GM21723 (cell line): ENCODE measurements around the gene LDB1.

Source experiments
- ATAC-seq: cut with Tn5 transposase; IDR thresholded peaks from one replicate; pipeline ENCODE4 v1.9.1; 2021; ENCODE audit warnings: mild to moderate bottlenecking, moderate library complexity; ENCODE audit not compliant: unreplicated experiment

The LDB1 gene

DNA sequence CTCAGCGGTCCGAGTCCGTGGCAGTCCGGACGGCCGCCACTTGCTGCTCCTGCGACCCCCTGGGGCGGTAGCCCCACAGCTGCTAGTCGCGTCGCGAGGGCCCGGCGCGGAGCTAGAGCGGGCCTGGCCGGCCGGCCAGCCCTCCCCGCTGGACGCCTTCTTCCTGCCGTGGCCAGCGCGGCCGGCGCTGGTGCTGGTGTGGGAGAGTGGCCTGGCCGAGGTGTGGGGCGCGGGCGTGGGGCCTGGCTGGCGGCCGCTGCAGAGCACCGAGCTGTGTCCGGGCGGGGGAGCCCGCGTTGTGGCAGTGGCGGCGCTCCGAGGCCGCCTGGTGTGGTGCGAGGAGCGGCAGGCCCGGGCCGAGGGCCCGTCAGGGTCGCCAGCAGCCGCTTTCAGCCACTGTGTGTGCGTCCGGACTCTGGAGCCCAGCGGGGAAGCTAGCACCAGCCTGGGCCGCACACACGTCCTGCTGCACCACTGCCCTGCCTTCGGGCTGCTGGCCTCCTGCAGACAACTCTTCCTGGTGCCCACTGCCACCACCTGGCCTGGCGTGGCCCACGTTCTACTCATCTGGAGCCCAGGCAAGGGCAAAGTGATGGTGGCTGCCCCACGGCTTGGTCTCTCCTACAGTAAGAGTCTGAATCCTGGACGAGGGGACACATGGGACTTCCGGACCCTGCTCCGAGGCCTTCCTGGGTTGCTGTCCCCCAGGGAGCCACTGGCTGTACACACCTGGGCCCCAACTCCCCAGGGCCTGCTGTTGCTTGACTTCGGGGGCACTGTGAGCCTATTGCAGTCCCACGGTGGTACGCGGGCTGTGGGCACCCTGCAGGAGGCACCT is 54.4 kb downstream of the LDB1 start:
- ATAC-seq, result peak; percentile 20

- peak; percentile 93 for ATAC-seq
Observed at GRCh38 chr10:102064868-102065560, 55.2 kb downstream of the LDB1 start, which contains the start of gene HPS6. Gene HPS6 (plus strand): TSS chr10:102065349. CDS start chr10:102065475, 126 bp downstream.

DNA sequence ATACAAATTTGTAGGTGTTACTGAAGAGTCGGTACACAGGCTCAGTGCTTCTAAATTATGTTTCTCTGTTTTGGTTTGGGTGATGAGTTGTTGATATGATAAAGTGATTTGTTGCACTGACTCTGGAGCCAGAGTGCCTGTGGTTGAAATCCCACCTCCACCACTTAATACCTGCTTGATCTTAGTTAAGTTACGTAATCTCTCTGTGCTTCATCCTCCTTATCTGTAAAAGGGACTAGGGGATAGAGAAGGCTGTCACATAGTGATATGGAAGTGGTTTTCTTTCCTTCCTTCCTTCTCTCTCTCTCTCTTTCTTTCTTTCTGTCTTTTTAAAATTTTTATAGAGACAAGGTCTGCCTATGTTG is 55.7 kb downstream of the LDB1 start:
- no peak for ATAC-seq

GRCh38 chr10:102059987-102060386 is 60.2 kb downstream of the LDB1 start:
- no peak for ATAC-seq
